GM23338 (cell line): ENCODE data around the gene PCIF1. TPM values are rescaled to one million over a fixed set of nuclear protein-coding genes. Genes with fewer than 3 reads are reported as not detected.

Experiments
- ATAC-seq: fragments of 200-7000 bp; cut with Tn5 transposase; 3 replicates; pipeline ENCODE4 v1.9.1; 2020
- DNase-seq: peaks from one replicate; pipeline ENCODE4 v3.0.0-alpha.2; 2015; ENCODE audit warnings: low spot score
- H2AFZ ChIP-seq: fragments of 200-600 bp; sonication (generic); 2 replicates; pipeline ENCODE4 v1.8.0; 2016; ENCODE audit warnings: antibody characterized with exemption, mild to moderate bottlenecking, moderate library complexity
- H3F3A ChIP-seq: fragments of 200-600 bp; sonication (generic); replicated peaks from 2 replicates; pipeline ENCODE4 v1.8.0; 2017; ENCODE audit warnings: antibody characterized with exemption, mixed run types, low read depth
- H3K27ac ChIP-seq: fragments of 200-600 bp; sonication (generic); 2 replicates; pipeline ENCODE4 v1.6.1; 2016; ENCODE audit warnings: low read depth
- H3K27me3 ChIP-seq: fragments of 200-600 bp; sonication (generic); 2 replicates; pipeline ENCODE4 v1.8.0; 2016; ENCODE audit warnings: mild to moderate bottlenecking, mixed run types, moderate library complexity; ENCODE audit not compliant: insufficient read depth
- H3K36me3 ChIP-seq: fragments of 200-600 bp; sonication (generic); 2 replicates; pipeline ENCODE4 v1.8.0; 2016; ENCODE audit warnings: mild to moderate bottlenecking; ENCODE audit not compliant: insufficient read depth
- H3K4me1 ChIP-seq: fragments of 200-600 bp; sonication (generic); 2 replicates; pipeline ENCODE4 v1.8.0; 2016; ENCODE audit warnings: mild to moderate bottlenecking, moderate library complexity; ENCODE audit not compliant: insufficient read depth
- H3K4me2 ChIP-seq: fragments of 200-600 bp; sonication (generic); 2 replicates; pipeline ENCODE4 v1.7.1; 2017; ENCODE audit warnings: mixed run types
- H3K4me3 ChIP-seq: fragments of 200-600 bp; sonication (generic); 2 replicates; pipeline ENCODE4 v1.6.1; 2016; ENCODE audit warnings: mixed run types
- H3K79me2 ChIP-seq: fragments of 200-600 bp; sonication (generic); replicated peaks from 2 replicates; pipeline ENCODE4 v1.8.0; 2017; ENCODE audit warnings: mild to moderate bottlenecking; ENCODE audit not compliant: insufficient read depth
- H3K9me2 ChIP-seq: fragments of 200-600 bp; sonication (generic); 2 replicates; pipeline ENCODE4 v1.8.0; 2017; ENCODE audit not compliant: insufficient read depth
- H4K20me1 ChIP-seq: fragments of 200-600 bp; sonication (generic); replicated peaks from 2 replicates; pipeline ENCODE4 v1.8.0; 2017; ENCODE audit warnings: mild to moderate bottlenecking; ENCODE audit not compliant: insufficient read depth
- H3K27ac Mint-ChIP-seq: 2 replicates; pipeline ENCODE4 v1.8.0; 2020; ENCODE audit warnings: inconsistent platforms, mild to moderate bottlenecking, moderate library complexity, mixed read lengths
- H3K27me3 Mint-ChIP-seq: 3 replicates; pipeline ENCODE4 v1.8.0; 2022; ENCODE audit warnings: low read depth, mild to moderate bottlenecking, moderate library complexity, mixed read lengths, inconsistent platforms; ENCODE audit not compliant: insufficient read depth, poor library complexity
- H3K36me3 Mint-ChIP-seq: 3 replicates; pipeline ENCODE4 v1.8.0; 2021; ENCODE audit warnings: low read depth, mild to moderate bottlenecking, inconsistent platforms, moderate library complexity, mixed read lengths
- H3K4me1 Mint-ChIP-seq: 3 replicates; pipeline ENCODE4 v1.8.0; 2020; ENCODE audit warnings: mild to moderate bottlenecking, inconsistent platforms, mixed read lengths
- H3K4me3 Mint-ChIP-seq: 3 replicates; pipeline ENCODE4 v1.8.0; 2021; ENCODE audit warnings: moderate library complexity, mild to moderate bottlenecking, inconsistent platforms, mixed read lengths
- H3K9me3 Mint-ChIP-seq: 3 replicates; pipeline ENCODE4 v1.8.0; 2020; ENCODE audit warnings: moderate library complexity, mild to moderate bottlenecking, inconsistent platforms, mixed read lengths
- CREB1 ChIP-seq: fragments of 250-450 bp; sonication (Bioruptor Pico); IDR thresholded peaks from 2 replicates; pipeline ENCODE4 v1.5.0; 2020; ENCODE audit warnings: low read depth, mild to moderate bottlenecking, moderate library complexity
- EZH2phosphoT487 ChIP-seq: fragments of 200-600 bp; sonication (generic); IDR thresholded peaks from one replicate; pipeline ENCODE4 v1.8.1; 2018; ENCODE audit warnings: antibody characterized with exemption; ENCODE audit not compliant: unreplicated experiment
- JUNB ChIP-seq: IDR thresholded peaks from one replicate; pipeline ENCODE4 v1.6.1; 2016; ENCODE audit warnings: antibody characterized with exemption; ENCODE audit not compliant: unreplicated experiment
- NANOG ChIP-seq: IDR thresholded peaks from 2 replicates; pipeline ENCODE4 v1.6.1; 2016; ENCODE audit warnings: antibody characterized with exemption, borderline replicate concordance
- POLR2AphosphoS5 ChIP-seq: IDR thresholded peaks from 2 replicates; pipeline ENCODE4 v1.6.1; 2016; ENCODE audit warnings: antibody characterized with exemption, low read depth
- STAT1 ChIP-seq: IDR thresholded peaks from one replicate; pipeline ENCODE4 v1.6.1; 2016; ENCODE audit warnings: antibody characterized with exemption; ENCODE audit not compliant: unreplicated experiment
- ZNF114 ChIP-seq: fragments of 250-450 bp; sonication (Bioruptor Pico); IDR thresholded peaks from 2 replicates; pipeline ENCODE4 v1.5.0; 2020; ENCODE audit warnings: mild to moderate bottlenecking, moderate library complexity
- ZNF331 ChIP-seq: fragments of 250-450 bp; sonication (Bioruptor Pico); IDR thresholded peaks from 2 replicates; pipeline ENCODE4 v1.5.0; 2020; ENCODE audit warnings: low read depth, mild to moderate bottlenecking, moderate library complexity
- polyA plus RNA-seq: library from polyadenylated mRNA; unstranded; fragments of >200 nt; fragmentation: Nextera tagmentation; extraction: Ambion mirVana; gene quantifications from 2 replicates; pipeline ENCODE4 v1.2.1, GENCODE V29; 2016
- total RNA-seq: library from RNA; depleted of rRNA; stranded (reverse); fragments of >200 nt; shearing (Covaris generic); gene quantifications from 2 replicates; pipeline ENCODE4 v1.2.3, GENCODE V29; 2014
- TF ChIP-seq, protein P1 (sequence below): IDR thresholded peaks from one replicate; pipeline ENCODE4 v1.6.1; 2018; ENCODE audit warnings: antibody characterized with exemption; ENCODE audit not compliant: unreplicated experiment
- TF ChIP-seq, protein P2 (sequence below), 2 experiments: fragments of 200-600 bp in 1 of 2; sonication (generic) in 1 of 2; conservative IDR thresholded peaks; 2 replicates each; pipeline versions ENCODE4 v1.5.1 to v1.6.1; 2016 to 2017; ENCODE audit warnings: antibody characterized with exemption in 2 of 2, low read depth in 2 of 2, mild to moderate bottlenecking in 2 of 2, moderate library complexity in 1 of 2
- TF ChIP-seq, protein P3 (sequence below): IDR thresholded peaks from 2 replicates; pipeline ENCODE4 v1.6.1; 2016; ENCODE audit warnings: antibody characterized with exemption

The PCIF1 gene
- total and polyA plus RNA-seq, 2 experiments from 2014 or later = 26.1 to 28.3 TPM

DNA sequence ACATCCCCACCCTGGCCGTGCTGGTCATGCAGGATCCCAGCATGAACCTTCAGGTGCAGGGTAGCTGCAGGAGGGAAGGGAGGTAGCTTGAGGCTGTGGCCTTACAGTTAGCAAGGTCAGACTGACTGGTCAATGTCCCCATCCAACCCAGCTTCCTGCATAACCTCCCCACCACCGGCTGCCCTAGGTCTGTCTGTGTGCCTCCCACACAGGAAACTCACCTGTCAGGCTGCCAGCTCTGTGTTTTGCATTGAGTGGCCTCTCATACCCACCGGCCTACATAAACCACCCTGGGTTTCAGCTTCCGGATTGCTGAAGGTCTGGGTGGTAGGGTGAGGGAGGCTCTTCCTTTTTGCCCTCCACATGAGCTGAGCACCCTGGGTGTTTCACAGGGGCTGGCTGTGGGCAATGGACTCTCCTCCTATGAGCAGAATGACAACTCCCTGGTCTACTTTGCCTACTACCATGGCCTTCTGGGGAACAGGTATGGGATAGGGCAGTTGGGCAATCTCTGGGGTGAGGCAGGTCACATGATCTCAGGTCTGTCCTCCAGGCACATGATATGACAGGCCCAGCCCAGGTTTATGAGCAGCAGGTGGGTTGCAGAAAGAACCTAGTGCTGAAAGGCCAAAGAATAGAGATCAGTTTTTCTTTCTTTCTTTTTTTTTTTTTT lies 41.5 kb upstream of the PCIF1 start (continued):
- no peak for TF ChIP-seq EZH2phosphoT487
- TF ChIP-seq, protein P1, sequence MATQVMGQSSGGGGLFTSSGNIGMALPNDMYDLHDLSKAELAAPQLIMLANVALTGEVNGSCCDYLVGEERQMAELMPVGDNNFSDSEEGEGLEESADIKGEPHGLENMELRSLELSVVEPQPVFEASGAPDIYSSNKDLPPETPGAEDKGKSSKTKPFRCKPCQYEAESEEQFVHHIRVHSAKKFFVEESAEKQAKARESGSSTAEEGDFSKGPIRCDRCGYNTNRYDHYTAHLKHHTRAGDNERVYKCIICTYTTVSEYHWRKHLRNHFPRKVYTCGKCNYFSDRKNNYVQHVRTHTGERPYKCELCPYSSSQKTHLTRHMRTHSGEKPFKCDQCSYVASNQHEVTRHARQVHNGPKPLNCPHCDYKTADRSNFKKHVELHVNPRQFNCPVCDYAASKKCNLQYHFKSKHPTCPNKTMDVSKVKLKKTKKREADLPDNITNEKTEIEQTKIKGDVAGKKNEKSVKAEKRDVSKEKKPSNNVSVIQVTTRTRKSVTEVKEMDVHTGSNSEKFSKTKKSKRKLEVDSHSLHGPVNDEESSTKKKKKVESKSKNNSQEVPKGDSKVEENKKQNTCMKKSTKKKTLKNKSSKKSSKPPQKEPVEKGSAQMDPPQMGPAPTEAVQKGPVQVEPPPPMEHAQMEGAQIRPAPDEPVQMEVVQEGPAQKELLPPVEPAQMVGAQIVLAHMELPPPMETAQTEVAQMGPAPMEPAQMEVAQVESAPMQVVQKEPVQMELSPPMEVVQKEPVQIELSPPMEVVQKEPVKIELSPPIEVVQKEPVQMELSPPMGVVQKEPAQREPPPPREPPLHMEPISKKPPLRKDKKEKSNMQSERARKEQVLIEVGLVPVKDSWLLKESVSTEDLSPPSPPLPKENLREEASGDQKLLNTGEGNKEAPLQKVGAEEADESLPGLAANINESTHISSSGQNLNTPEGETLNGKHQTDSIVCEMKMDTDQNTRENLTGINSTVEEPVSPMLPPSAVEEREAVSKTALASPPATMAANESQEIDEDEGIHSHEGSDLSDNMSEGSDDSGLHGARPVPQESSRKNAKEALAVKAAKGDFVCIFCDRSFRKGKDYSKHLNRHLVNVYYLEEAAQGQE = no peak

DNA sequence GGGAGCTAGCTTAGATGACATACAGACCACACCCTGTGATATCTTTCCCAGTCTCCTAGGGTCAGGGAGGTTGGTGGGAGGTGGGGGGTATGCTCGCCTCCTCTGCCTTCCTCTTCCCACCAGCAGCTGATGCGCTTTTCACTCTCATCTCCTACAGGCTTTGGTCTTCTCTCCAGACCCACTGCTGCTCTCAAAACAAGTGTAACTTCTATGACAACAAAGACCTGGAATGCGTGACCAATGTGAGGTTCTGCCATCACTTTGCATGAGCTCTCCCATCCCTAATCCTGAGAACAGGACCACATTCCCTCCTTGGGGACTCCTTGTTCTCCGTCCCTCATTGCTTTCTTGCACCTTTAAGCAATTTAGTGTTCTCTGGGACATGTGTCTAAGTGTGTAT lies 40.7 kb upstream of the PCIF1 start:
- Histone ChIP-seq H2AFZ (no peak overlapping the region), H3K4me1 (peaks cover 3% of the 10 kb centered on the region; the same call in 1 of the 2 replicates), H3K79me2 (0 out of 2 replicates have a peak, but pooled peaks cover 5% of the 10 kb centered on the region), H3F3A (0 out of 2 replicates have a peak, but pooled peaks cover 6% of the 10 kb centered on the region), H3K27ac (no peak overlapping the region), H3K4me3 (no peak overlapping the region), H4K20me1 (no peaks in the 10 kb centered on the region), H3K9me2 (no peaks in the 10 kb centered on the region), H3K36me3 (no peaks in the 10 kb centered on the region), H3K27me3 (no peaks in the 10 kb centered on the region), H3K4me2 (no peak overlapping the region)
- Mint-ChIP-seq H3K36me3 (peaks cover 42% of the 10 kb centered on the region), H3K27ac (no peak overlapping the region), H3K4me1 (peaks cover 14% of the 10 kb centered on the region; the same call in 2 of the 3 replicates), H3K9me3 (peaks cover 3% of the 10 kb centered on the region; the same call in 1 of the 3 replicates), H3K27me3 (peaks cover 21% of the 10 kb centered on the region), H3K4me3 (no peak overlapping the region)
- ATAC-seq (no peak), DNase-seq (no peak)
- TF ChIP-seq, protein P1 = no peak
- TF ChIP-seq ZNF114 = no peak
- TF ChIP-seq, protein P2, sequence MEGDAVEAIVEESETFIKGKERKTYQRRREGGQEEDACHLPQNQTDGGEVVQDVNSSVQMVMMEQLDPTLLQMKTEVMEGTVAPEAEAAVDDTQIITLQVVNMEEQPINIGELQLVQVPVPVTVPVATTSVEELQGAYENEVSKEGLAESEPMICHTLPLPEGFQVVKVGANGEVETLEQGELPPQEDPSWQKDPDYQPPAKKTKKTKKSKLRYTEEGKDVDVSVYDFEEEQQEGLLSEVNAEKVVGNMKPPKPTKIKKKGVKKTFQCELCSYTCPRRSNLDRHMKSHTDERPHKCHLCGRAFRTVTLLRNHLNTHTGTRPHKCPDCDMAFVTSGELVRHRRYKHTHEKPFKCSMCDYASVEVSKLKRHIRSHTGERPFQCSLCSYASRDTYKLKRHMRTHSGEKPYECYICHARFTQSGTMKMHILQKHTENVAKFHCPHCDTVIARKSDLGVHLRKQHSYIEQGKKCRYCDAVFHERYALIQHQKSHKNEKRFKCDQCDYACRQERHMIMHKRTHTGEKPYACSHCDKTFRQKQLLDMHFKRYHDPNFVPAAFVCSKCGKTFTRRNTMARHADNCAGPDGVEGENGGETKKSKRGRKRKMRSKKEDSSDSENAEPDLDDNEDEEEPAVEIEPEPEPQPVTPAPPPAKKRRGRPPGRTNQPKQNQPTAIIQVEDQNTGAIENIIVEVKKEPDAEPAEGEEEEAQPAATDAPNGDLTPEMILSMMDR (conservative IDR thresholded peaks at IDR 0.05; ENCODE audit: low read depth in 2 of 2) = no peak
- no peak for TF ChIP-seq STAT1
- TF ChIP-seq CREB1 = no peak
- TF ChIP-seq POLR2AphosphoS5 = no peak
- no peak for TF ChIP-seq NANOG
- TF ChIP-seq, protein P3, sequence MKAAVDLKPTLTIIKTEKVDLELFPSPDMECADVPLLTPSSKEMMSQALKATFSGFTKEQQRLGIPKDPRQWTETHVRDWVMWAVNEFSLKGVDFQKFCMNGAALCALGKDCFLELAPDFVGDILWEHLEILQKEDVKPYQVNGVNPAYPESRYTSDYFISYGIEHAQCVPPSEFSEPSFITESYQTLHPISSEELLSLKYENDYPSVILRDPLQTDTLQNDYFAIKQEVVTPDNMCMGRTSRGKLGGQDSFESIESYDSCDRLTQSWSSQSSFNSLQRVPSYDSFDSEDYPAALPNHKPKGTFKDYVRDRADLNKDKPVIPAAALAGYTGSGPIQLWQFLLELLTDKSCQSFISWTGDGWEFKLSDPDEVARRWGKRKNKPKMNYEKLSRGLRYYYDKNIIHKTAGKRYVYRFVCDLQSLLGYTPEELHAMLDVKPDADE = no peak
- TF ChIP-seq ZNF331 (CRISPR knock-in tag) = no peak
- TF ChIP-seq JUNB = no peak
